Measurements from ENCODE around the gene LARP4B.

The LARP4B gene

DNA sequence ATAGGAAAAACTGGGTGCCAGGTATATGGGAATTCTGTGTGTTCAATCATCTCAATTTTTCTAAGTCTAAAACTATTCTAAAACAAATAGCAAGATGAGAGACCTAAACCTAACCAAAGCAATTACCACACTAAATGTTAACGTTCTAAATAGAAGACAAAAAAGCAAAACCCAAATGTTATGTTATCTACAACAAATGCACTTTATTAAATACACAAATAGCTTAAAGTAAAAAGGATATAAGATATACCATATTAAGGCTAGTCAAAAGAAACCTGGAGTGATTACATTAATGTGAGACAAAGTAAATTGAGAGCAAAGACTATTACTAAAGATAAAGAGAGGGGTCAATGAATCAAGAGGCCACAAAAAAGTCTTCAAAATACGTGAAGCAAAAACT lies 81.4 kb downstream of the LARP4B start:
- no peak for DNase-seq

DNA sequence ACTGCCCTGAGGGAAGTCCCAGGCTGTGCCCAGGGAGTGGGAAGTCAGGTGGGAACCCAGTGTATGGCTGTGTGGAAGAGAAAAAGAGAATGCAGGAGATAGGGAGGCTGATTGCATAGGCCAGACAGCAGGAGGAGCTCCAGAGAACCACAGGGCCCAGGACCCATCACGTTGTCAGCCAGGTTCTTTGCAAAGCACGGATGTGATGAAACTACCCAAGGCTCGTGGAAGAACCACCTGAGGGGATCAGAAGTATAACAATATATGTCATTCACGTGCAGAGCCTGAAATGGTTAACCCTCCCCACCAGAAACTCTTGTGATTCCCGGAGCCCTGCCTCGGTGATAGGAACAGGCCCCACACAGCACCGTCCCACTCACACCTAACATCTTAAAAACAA lies 83.6 kb downstream of the LARP4B start:
- intact Hi-C loops (cut with DNase I), result no loop called here

More for the DNA sequence above, 81.4 kb downstream of the LARP4B start:
- intact Hi-C loops (cut with DNase I), result no loop called here

DNA sequence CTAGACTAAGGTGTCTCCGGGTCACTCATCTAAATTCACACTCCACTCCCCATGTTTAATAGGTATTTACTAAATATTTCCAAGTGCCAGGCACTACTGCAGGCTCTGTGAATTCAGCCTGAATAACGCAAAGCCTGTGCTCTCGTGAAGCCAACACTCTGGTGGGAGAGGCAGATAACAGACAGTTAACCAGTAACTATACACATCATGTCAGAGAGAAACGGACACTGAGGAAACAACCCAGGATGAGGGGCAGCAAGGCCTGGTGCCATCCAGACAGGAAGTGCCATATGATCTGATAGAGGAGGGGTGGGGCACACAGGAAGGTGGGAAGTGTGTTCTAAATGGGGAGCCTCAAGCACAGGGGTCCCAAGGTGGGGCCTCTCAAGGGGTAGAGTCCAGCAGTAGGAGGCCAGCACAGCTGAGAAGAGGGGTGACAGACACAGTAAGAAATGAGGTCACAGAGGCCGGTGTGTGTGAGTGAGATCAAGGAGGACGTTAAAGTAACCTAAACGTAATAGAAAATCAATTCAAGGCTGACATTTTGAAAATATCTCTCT lies 85.3 kb downstream of the LARP4B start:
- no peak for DNase-seq
- intact Hi-C loops (cut with DNase I), result no loop called here

More for the DNA sequence above, 83.6 kb downstream of the LARP4B start:
- peak in 34 of 42 donors; percentile 12 to 77 (median 41) for DNase-seq

DNA sequence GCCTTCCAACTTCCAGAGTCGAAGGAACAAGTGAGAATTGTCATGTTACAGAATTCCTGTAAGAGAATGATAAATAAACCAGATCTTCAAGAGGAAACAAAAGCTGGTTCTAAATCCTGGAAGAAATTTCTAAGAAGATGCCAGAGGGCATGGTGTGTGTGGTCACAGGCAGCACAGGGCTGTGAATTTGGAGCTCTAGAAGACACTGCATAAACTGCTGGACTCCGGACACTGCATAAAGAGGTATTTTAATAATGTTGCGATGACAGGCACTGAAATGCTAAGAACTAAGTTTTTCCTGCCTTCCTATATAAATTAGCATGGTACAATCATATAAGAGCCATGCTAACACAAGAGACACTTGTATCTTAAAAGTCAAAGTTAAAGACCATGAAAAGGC lies 86.0 kb downstream of the LARP4B start:
- intact Hi-C loops (cut with DNase I), result no loop called here
- DNase-seq, result no peak

DNA sequence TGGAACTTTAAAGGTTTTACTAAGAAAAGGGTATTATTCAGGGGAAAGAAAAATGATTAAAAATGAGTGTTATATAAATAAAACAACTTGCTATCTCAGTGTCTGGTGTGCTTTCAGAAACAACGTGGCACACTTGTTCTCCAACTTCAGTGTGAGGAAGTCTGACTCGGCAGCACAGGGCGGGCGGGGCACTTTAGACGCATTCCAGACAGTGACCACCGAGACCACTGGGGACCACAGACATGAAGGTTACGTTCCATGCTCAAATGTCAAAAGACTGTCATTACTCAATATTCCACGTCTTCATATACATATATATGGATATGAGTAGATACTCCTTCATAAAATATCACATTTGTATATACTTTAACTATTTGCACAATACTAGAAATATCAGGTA lies 87.0 kb downstream of the LARP4B start:
- intact Hi-C loops (cut with DNase I), result no loop called here
- no peak for DNase-seq

DNA sequence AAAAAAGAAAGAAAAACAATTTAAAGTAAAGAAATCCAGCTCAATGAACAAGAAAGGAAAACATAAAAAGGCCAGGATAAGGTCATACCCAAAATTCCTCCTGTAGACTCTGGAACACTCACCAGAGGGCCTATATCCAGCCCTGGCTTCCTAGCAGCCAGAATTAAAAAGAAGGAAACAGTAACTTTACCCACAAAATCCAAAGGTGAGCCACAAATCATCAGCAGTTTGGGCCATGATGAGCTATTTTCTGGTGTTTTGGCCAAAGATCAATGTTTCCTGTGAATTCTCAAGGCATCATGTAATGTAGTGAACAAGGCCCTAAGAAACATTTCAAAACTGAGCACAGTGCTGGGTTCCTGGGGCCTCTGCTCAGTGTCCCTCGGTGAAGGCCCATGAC lies 87.8 kb downstream of the LARP4B start:
- DNase-seq, result no peak
- intact Hi-C loops (cut with DNase I), result no loop called here

DNA sequence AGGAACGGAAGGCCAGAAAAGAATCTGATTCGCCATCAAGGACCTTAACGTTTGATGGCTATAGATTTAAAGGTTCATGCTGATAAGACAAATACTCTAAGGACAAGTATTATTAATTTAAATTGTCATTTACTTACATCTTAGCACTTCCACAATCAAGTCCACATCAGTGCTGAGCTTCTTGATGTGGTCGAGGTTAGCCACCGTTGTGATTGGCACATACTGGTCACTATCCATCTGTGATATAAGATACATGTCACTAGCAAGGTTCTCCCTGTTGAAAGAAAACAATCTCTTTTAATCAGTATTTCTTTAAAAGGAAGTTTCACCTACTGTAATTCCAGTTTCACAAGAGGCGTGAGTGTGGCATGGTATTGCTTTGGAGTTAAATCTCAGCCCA lies 88.7 kb downstream of the LARP4B start:
- intact Hi-C loops (cut with DNase I), result no loop called here

DNA sequence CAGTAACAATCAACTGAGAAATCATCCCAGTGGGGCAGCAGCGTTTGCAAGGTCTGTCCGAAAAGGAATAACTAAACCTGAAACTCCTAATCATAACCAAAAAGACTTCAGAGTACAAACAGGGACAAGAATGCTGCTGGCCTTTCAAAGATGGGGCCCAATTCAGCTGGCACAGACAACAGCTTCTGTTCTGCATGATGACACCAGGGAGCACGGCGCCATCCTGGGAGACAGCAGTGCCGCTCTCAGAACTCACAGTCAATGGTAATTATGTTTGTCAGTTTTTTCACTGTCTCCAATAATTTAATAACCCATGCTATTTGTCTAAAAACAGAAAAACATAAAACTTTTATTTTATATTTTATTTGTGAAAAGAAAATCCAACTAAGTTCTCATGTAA lies 90.0 kb downstream of the LARP4B start:
- peak in 9 of 42 donors; percentile 16 to 62 (median 42) for DNase-seq
- intact Hi-C loops (cut with DNase I), result no loop called here

More for the DNA sequence above, 88.7 kb downstream of the LARP4B start:
- DNase-seq, result no peak

DNA sequence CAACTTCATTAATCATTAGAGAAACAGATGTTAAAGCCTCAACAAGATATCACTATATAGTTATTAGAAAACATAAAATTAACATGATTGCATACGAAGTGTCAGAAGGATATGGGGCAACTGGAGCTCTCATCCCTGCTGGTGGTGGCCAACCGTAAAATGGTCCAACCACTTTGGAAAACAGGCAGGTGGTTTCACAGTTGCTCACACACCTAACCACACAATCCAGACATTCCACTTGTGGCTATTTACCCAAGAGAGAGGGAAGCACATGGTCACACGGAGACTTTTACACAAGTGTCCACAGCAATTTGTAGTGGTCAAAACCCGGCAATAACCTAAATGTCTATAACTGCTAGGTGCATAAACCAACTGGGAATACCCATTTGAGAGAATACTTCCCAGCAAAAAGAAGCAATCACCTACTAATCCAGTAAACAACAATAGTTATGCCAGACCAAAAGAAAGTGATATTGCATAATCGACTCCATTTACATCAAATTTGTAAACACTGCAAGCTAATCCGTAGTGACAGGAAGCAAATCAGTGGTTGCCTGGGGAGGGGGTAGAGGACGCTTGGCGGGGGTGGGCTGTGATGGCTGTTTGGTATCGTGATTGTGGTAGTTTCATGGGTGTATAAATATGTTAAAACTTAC lies 91.8 kb downstream of the LARP4B start:
- no peak for DNase-seq
- intact Hi-C loops (cut with DNase I), result no loop called here

DNA sequence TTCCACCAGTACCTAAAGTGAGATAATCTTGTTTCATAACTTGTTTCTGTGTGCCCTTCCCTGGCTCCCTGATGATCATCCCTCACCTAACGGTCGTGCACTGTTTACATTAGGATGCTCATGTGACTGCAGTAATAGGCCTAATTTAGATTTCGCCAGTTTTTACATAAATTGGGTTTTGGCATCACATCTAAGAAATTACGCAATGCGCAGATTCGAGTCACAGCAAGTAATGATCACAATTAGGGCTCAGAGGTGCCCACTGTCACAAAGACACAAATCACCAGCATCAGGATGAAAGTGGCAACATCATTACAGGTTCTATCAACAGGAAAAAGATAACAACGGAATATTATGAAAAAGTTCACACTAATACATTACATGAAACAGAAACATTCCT lies 94.7 kb downstream of the LARP4B start:
- intact Hi-C loops (cut with DNase I), result no loop called here
- DNase-seq, result no peak

DNA sequence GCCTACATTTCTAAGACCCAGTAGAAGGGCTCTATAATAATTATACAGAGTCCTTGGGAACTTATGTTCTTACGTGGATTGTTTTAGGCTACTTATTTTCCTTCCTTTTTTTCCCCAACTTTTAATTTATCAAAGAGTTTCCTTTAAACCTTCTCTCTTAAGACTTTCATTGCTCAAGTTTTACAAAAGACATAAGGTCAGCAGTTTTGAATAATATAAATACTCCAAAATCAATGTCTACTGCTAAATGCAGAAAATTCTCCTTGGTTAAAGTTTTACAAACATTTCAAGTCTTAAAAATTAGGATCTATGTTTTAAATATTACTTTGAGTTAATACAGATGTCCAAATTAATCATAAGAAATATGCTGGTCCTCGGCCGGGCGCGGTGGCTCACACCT lies 97.0 kb downstream of the LARP4B start:
- intact Hi-C loops (cut with DNase I), result no loop called here
- DNase-seq, result no peak

DNA sequence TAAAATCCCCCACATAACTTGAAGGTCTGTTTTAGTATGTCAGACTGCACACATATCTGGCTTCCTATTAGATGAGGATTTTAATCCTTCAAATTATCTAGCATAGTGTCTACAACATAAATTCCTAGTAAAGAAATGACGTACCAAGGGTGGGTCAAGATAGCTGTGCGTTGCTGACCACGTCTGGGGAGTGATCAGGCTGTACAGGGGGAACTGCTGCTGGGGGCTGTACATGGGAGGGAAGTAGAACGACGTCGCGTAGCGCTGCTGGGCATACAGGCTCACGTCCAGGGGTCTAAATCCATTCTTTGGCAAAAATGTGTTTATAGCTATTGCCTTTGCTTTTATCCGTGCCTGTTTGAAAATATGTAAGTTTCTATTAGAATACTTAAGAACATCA lies 102.3 kb downstream of the LARP4B start:
- intact Hi-C loops (cut with DNase I), result no loop called here
- no peak for DNase-seq

DNA sequence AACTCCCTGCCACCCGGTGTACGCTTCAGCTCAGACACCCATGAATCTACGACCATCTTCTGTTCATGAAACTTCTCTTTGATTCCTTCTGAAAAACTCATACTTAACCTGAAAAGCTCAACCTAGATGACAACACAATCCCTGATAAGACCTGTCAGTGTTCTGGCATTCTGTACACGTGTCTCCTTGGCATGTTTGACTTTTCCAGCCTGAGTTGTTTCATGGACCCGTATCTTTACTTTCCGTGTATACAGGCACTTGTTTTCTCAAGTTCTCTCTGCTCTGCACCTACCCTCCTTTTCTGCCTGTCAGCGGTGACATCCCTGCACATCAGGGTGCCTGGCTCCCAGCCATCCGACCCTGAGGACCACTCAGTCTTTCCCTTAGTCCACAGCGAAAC lies 103.3 kb downstream of the LARP4B start:
- intact Hi-C loops (cut with DNase I), result no loop called here
- no peak for DNase-seq

DNA sequence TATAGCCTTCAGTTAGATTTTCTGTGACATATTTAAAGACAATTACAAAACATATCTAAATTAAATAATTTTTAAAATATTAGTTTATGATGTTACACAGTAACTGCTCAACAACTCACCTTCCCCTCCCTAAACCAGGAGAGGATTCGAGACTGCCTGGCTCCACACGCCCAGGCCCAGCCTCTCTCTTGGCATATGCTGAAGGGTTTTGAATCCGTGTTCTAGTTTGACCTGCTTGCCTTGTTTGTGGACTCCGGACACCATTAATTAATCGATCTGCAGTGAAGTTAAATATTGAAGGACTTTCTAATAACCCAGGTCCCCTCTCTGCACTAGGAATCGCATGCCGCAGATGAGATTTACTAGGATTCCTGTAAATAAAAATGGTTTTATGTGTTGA lies 106.6 kb downstream of the LARP4B start:
- DNase-seq, result no peak

DNA sequence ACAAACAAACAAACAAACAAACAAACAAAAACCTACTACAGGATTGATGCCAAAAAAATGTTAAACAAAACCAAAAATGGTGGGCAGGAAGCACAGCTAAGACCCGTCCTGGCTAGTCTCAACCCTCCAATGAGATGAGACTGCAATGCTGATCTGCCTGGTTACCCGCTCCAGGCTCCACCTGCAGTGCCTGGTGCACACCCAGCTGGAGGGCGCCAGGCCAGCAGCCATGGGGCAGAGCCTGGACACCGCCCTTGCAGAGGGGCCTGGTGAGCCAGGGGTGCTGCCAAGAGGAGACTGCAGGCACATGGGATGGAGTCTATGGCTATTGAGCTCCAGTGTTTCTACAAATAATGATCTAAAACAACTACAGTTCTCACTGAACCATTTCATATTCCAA lies 107.0 kb downstream of the LARP4B start:
- no peak for DNase-seq
- intact Hi-C loops (cut with DNase I), result no loop called here

More for the DNA sequence above, 106.6 kb downstream of the LARP4B start:
- intact Hi-C loops (cut with DNase I), result no loop called here

DNA sequence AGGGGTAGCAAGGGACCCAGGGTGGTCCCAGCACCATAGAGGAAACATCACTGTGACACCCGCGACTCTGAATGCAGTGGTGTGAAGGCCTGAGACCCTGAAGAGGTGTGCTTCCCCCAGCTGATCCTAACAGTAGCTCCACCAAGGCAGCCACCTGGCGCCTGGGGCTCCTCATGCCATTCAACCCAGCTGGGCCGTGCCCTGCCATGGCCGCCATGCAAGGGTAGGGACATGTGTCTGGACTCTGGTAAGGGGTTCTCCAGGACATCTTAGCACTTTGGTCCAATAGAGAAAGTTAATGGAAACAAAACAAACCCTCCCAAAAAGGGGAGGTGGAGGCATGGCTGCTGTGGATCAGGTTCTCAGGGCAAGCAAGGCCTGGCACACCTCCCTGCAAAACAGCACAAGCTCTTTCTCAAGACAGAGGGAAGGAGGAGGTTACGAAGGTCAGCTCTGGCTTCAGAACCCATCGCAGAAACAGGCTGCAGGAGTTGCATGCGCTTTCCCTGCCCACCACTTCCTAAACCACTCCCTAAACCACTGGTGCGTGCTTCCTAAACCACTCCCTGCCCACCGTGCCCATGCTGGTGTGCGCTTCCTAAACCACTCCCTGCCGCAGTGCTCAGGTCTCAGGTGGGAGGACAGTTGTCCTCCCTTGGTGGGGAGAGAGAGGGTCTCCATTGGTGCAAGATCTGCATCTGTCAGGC lies 108.7 kb downstream of the LARP4B start:
- intact Hi-C loops (cut with DNase I), result no loop called here
- DNase-seq, result no peak

DNA sequence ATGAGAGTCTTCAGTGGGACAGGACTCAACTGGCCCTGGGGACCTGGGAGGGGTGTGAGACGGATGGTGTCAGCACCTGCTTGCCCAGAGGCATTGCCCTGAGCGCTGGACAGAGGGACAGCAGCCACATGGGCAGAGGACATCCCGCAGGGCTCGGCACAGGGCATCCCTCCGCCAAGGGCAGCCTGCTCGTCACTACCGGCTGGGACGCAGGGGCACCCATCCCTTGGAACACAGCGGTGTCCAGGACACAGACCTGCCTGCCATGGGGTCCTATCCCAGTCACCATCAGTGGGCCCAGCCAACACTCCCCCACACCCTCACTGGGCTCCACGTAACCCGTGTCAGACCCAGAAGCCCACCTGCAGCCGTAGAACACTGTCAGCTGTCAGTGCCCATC lies 109.3 kb downstream of the LARP4B start:
- intact Hi-C loops (cut with DNase I), result no loop called here
- DNase-seq, result peak in 1 of 42 donors; percentile 25

DNA sequence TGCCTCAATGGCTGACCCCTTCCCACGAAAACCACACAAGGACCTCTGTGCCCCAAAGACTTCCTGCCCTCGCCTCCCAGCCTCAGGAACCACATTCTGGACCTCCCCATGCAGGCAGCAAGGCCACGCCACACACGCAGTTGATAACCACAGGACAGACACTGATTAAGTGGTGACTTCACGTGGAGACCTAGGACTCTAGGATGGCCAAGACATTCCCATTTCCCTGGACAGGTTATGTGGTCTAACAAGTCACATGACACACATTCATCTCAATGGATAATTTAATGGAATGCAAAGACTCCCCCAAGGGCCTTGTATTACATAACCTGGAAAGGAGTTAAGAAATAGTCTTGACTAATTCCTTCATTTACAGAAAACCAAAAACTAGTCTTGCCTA lies 110.2 kb downstream of the LARP4B start:
- DNase-seq, result no peak
- intact Hi-C loops (cut with DNase I), result no loop called here

DNA sequence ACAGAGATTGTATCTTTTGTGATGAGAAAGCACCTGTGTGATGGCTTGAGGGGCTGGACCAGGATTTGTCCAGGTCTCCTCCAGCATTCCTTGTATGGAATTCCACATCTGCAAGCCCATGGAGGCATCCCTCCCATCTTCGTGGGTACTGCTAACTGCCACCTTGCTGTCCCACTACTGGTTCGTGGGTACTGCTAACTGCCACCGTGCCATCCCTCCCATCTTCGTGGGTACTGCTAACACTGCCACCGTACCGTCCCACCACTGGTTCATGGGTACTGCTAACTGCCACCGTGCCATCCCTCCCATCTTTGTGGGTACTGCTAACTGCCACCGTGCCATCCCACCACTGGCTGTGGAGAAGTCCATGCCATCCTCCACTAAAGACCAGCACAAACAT lies 111.7 kb downstream of the LARP4B start:
- intact Hi-C loops (cut with DNase I), result no loop called here
- peak in 1 of 42 donors; percentile 33 for DNase-seq

DNA sequence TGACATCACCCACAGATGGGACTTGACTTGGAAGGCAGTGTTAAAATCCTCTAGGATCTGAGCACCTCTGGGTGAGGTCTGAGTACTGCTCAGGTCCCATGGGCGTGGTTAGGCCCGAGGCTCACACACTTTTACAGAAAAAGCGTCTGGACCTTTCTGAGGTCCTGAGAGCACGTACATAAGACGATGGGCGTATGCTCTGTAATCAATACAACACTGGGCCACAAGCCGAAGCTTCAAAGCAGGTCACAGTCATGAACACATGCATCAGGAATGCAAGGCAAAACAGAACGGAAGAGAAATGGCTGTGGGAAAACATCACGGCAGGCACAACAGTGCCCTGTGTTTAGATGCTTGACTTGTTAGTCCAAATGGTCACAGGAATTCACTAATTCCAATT lies 112.2 kb downstream of the LARP4B start:
- intact Hi-C loops (cut with DNase I), result no loop called here
- DNase-seq, result no peak
